ENCODE data around the gene BIN1. TPM values are rescaled to one million over a fixed set of nuclear protein-coding genes. Genes with fewer than 3 reads are reported as not detected.

Gene BIN1
- total RNA-seq, 1 experiment from 2014 or later, result 42.5 TPM

DNA sequence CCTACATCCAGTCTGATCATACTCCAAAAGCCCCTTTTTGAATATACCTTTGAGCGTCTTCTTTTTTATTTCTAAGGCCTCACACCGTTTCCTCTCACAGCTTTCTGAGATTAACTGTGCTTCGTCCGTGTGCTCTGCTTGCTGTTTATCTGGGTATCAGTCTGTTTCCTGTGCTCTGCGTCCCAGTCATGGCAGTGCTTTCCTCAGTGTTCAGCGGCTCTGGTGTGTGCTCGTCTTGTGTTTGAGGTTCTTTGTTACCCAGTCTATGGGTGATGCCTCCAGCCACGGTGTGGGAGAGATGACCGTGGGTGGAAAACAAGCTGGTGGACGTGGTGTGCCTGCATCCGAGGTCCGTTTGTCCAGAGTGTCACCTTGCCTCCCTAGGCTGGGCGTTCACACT lies 33.6 kb upstream of the BIN1 start:
- no peak for ATAC-seq
- Mint-ChIP-seq H3K4me3 (no peak overlapping the region), H3K27me3 (ENCODE audit: low read depth) (no peaks in the 10 kb centered on the region), H3K36me3 (no peaks in the 10 kb centered on the region; the same call in 1 of the 2 replicates), H3K27ac (no peak overlapping the region), H3K9me3 (peaks cover 12% of the 10 kb centered on the region), H3K4me1 (no peaks in the 10 kb centered on the region)
- ChIA-PET CTCF (interaction anchor here (1.0 to 1.9 kb wide), 3 partner anchors 56 to 73 kb away, joined by 3 to 6 read pairs (median 5); no protein-coding TSS in a partner anchor), POLR2A (no interaction called here)
- TF ChIP-seq ATF2 (CRISPR knock-in tag; IDR thresholded peaks at IDR 0.05; ENCODE audit: borderline replicate concordance, low read depth) (no peak), MYBL2 (CRISPR knock-in tag; IDR thresholded peaks at IDR 0.05) (no peak), ATF1 (CRISPR knock-in tag; IDR thresholded peaks at IDR 0.05) (no peak), NR2C2 (CRISPR knock-in tag; IDR thresholded peaks at IDR 0.05) (no peak)
- TF ChIP-seq, protein P1, sequence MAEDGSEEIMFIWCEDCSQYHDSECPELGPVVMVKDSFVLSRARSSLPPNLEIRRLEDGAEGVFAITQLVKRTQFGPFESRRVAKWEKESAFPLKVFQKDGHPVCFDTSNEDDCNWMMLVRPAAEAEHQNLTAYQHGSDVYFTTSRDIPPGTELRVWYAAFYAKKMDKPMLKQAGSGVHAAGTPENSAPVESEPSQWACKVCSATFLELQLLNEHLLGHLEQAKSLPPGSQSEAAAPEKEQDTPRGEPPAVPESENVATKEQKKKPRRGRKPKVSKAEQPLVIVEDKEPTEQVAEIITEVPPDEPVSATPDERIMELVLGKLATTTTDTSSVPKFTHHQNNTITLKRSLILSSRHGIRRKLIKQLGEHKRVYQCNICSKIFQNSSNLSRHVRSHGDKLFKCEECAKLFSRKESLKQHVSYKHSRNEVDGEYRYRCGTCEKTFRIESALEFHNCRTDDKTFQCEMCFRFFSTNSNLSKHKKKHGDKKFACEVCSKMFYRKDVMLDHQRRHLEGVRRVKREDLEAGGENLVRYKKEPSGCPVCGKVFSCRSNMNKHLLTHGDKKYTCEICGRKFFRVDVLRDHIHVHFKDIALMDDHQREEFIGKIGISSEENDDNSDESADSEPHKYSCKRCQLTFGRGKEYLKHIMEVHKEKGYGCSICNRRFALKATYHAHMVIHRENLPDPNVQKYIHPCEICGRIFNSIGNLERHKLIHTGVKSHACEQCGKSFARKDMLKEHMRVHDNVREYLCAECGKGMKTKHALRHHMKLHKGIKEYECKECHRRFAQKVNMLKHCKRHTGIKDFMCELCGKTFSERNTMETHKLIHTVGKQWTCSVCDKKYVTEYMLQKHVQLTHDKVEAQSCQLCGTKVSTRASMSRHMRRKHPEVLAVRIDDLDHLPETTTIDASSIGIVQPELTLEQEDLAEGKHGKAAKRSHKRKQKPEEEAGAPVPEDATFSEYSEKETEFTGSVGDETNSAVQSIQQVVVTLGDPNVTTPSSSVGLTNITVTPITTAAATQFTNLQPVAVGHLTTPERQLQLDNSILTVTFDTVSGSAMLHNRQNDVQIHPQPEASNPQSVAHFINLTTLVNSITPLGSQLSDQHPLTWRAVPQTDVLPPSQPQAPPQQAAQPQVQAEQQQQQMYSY (CRISPR knock-in tag; IDR thresholded peaks at IDR 0.05), result no peak
- DNase-seq (ENCODE audit: low spot score), result no peak

DNA sequence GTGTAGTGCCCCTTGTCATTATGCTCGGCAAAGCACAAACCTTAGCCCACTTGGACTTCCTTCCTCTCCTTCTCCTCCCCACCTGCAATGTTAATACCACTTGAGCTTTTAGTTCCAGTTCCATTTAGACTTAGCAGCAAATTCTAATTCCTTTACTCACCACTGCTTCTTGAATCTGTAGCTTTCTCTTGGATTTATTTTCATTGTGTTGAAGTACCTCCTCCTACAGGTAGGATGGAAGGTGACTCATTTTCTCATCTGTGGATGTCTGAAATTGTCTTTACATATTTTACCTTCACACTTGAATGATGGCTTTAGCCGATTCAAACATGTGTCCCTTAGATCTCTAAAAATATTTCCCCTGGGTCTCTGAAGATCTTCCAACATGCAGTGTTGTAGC lies 32.8 kb upstream of the BIN1 start:
- Mint-ChIP-seq H3K27me3 (ENCODE audit: low read depth) (no peaks in the 10 kb centered on the region), H3K4me3 (no peak overlapping the region), H3K4me1 (no peaks in the 10 kb centered on the region), H3K27ac (no peak overlapping the region), H3K36me3 (no peaks in the 10 kb centered on the region; the same call in 1 of the 2 replicates), H3K9me3 (peaks cover 12% of the 10 kb centered on the region)
- ATAC-seq (no peak), DNase-seq (ENCODE audit: low spot score) (no peak)
- POLR2A ChIA-PET, result interaction anchor here (0.6 kb wide), 1 partner anchor 286 kb away, joined by 4 read pairs; no protein-coding TSS in a partner anchor
- CTCF ChIA-PET, result interaction anchor here (0.6 to 1.9 kb wide), 4 partner anchors 64 to 362 kb away, joined by 3 to 6 read pairs (median 4); no protein-coding TSS in a partner anchor
- TF ChIP-seq, protein P2, sequence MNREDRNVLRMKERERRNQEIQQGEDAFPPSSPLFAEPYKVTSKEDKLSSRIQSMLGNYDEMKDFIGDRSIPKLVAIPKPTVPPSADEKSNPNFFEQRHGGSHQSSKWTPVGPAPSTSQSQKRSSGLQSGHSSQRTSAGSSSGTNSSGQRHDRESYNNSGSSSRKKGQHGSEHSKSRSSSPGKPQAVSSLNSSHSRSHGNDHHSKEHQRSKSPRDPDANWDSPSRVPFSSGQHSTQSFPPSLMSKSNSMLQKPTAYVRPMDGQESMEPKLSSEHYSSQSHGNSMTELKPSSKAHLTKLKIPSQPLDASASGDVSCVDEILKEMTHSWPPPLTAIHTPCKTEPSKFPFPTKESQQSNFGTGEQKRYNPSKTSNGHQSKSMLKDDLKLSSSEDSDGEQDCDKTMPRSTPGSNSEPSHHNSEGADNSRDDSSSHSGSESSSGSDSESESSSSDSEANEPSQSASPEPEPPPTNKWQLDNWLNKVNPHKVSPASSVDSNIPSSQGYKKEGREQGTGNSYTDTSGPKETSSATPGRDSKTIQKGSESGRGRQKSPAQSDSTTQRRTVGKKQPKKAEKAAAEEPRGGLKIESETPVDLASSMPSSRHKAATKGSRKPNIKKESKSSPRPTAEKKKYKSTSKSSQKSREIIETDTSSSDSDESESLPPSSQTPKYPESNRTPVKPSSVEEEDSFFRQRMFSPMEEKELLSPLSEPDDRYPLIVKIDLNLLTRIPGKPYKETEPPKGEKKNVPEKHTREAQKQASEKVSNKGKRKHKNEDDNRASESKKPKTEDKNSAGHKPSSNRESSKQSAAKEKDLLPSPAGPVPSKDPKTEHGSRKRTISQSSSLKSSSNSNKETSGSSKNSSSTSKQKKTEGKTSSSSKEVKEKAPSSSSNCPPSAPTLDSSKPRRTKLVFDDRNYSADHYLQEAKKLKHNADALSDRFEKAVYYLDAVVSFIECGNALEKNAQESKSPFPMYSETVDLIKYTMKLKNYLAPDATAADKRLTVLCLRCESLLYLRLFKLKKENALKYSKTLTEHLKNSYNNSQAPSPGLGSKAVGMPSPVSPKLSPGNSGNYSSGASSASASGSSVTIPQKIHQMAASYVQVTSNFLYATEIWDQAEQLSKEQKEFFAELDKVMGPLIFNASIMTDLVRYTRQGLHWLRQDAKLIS (CRISPR knock-in tag; IDR thresholded peaks at IDR 0.05; ENCODE audit: borderline replicate concordance), result no peak
- TF ChIP-seq, protein P3, sequence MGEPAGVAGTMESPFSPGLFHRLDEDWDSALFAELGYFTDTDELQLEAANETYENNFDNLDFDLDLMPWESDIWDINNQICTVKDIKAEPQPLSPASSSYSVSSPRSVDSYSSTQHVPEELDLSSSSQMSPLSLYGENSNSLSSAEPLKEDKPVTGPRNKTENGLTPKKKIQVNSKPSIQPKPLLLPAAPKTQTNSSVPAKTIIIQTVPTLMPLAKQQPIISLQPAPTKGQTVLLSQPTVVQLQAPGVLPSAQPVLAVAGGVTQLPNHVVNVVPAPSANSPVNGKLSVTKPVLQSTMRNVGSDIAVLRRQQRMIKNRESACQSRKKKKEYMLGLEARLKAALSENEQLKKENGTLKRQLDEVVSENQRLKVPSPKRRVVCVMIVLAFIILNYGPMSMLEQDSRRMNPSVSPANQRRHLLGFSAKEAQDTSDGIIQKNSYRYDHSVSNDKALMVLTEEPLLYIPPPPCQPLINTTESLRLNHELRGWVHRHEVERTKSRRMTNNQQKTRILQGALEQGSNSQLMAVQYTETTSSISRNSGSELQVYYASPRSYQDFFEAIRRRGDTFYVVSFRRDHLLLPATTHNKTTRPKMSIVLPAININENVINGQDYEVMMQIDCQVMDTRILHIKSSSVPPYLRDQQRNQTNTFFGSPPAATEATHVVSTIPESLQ (CRISPR knock-in tag; IDR thresholded peaks at IDR 0.05), result no peak

GRCh38 chr2:127138281-127138680 lies 31.3 kb upstream of the BIN1 start:
- no peak overlapping the region for H3K4me3 Mint-ChIP-seq
- no peaks in the 10 kb centered on the region for H3K4me1 Mint-ChIP-seq
- no peak overlapping the region for H3K27ac Mint-ChIP-seq
- no peaks in the 10 kb centered on the region for H3K27me3 Mint-ChIP-seq (ENCODE audit: low read depth)
- ChIA-PET POLR2A (no interaction called here), CTCF (interaction anchor here (0.9 kb wide), 1 partner anchor 27 kb away, joined by 3 read pairs; no protein-coding TSS in a partner anchor)
- DNase-seq (ENCODE audit: low spot score) (no peak), ATAC-seq (no peak)
- H3K36me3 Mint-ChIP-seq, result no peaks in the 10 kb centered on the region; the same call in 1 of the 2 replicates
- peaks cover 12% of the 10 kb centered on the region for H3K9me3 Mint-ChIP-seq
- TF ChIP-seq ZMAT4 (CRISPR knock-in tag; IDR thresholded peaks at IDR 0.05), result no peak
- no peak for TF ChIP-seq ZNF232 (CRISPR knock-in tag; IDR thresholded peaks at IDR 0.05)
- TF ChIP-seq NFYB (CRISPR knock-in tag; conservative IDR thresholded peaks at IDR 0.05; ENCODE audit: low read depth), result no peak
- TF ChIP-seq ZNF396 (CRISPR knock-in tag; IDR thresholded peaks at IDR 0.05; ENCODE audit: borderline replicate concordance), result no peak
- no peak for TF ChIP-seq ARID4B (CRISPR knock-in tag; IDR thresholded peaks at IDR 0.05; ENCODE audit: borderline replicate concordance)
- TF ChIP-seq ZBTB21 (CRISPR knock-in tag; IDR thresholded peaks at IDR 0.05; ENCODE audit: borderline replicate concordance), result no peak
